Measurements from ENCODE around the gene NDUFV1. TPM values are rescaled to one million over a fixed set of nuclear protein-coding genes. Genes with fewer than 3 reads are reported as not detected.

Gene NDUFV1
- total RNA-seq, 1 donor from 2014 or later, result 121 TPM

- Mint-ChIP-seq H3K4me3 (ENCODE audit: unreplicated experiment) (no peak overlapping the region), H3K9me3 (ENCODE audit: low read depth) (peaks cover 2% of the 10 kb centered on the region), H3K36me3 (ENCODE audit: low read depth) (no peaks in the 10 kb centered on the region), H3K27me3 (ENCODE audit: low read depth) (peaks cover 16% of the 10 kb centered on the region), H3K4me1 (ENCODE audit: low read depth) (no peaks in the 10 kb centered on the region), H3K27ac (ENCODE audit: unreplicated experiment) (no peak overlapping the region)
- DNase-seq (ENCODE audit: low spot score), result peak; percentile 33
- no peak for TF ChIP-seq CTCF (IDR thresholded peaks at IDR 0.05)
Observed at GRCh38 chr11:67648796-67649613, 42.3 kb downstream of the NDUFV1 start.

- H3K36me3 Mint-ChIP-seq (ENCODE audit: low read depth), result no peaks in the 10 kb centered on the region
- TF ChIP-seq CTCF (IDR thresholded peaks at IDR 0.05), result no peak
- peak; percentile 53 for DNase-seq (ENCODE audit: low spot score)
- no peak overlapping the region for H3K27ac Mint-ChIP-seq (ENCODE audit: unreplicated experiment)
- no peaks in the 10 kb centered on the region for H3K9me3 Mint-ChIP-seq (ENCODE audit: low read depth)
- H3K4me1 Mint-ChIP-seq (ENCODE audit: low read depth), result no peaks in the 10 kb centered on the region
- peaks cover 16% of the 10 kb centered on the region for H3K27me3 Mint-ChIP-seq (ENCODE audit: low read depth)
- no peak overlapping the region for H3K4me3 Mint-ChIP-seq (ENCODE audit: unreplicated experiment)
Observed at GRCh38 chr11:67649634-67650510, 43.1 kb downstream of the NDUFV1 start.

GRCh38 chr11:67651976-67652781 lies 45.4 kb downstream of the NDUFV1 start:
- Mint-ChIP-seq H3K9me3 (ENCODE audit: low read depth) (peaks cover 4% of the 10 kb centered on the region), H3K4me1 (ENCODE audit: low read depth) (no peaks in the 10 kb centered on the region), H3K36me3 (ENCODE audit: low read depth) (no peaks in the 10 kb centered on the region), H3K4me3 (ENCODE audit: unreplicated experiment) (no peak overlapping the region), H3K27me3 (ENCODE audit: low read depth) (peaks cover 13% of the 10 kb centered on the region), H3K27ac (ENCODE audit: unreplicated experiment) (no peak overlapping the region)
- no peak for TF ChIP-seq CTCF (IDR thresholded peaks at IDR 0.05)
- peak; percentile 4 for DNase-seq (ENCODE audit: low spot score)

- peak; percentile 30 for DNase-seq (ENCODE audit: low spot score)
- Mint-ChIP-seq H3K4me1 (ENCODE audit: low read depth) (no peaks in the 10 kb centered on the region), H3K27ac (ENCODE audit: unreplicated experiment) (no peak overlapping the region), H3K36me3 (ENCODE audit: low read depth) (no peaks in the 10 kb centered on the region), H3K9me3 (ENCODE audit: low read depth) (peaks cover 4% of the 10 kb centered on the region), H3K27me3 (ENCODE audit: low read depth) (peaks cover 13% of the 10 kb centered on the region), H3K4me3 (ENCODE audit: unreplicated experiment) (no peak overlapping the region)
- no peak for TF ChIP-seq CTCF (IDR thresholded peaks at IDR 0.05)
Observed at GRCh38 chr11:67652965-67653845, 46.5 kb downstream of the NDUFV1 start.
